HEK293 (cell line): ENCODE measurements around the gene TMEM184B.

Experiments
- EGR2 ChIP-seq: fragments of 450-650 bp; formaldehyde crosslinking; IDR thresholded peaks from 2 replicates; pipeline ENCODE4 v1.5.1; 2016; ENCODE audit warnings: low read depth, missing biosample characterization, missing genetic modification characterization
- GLIS2 ChIP-seq: fragments of 450-650 bp; formaldehyde crosslinking; IDR thresholded peaks from 2 replicates; pipeline ENCODE4 v1.5.1; 2016; ENCODE audit warnings: missing biosample characterization, missing genetic modification characterization
- HIC1 ChIP-seq: fragments of 450-650 bp; formaldehyde crosslinking; IDR thresholded peaks from 2 replicates; pipeline ENCODE4 v1.5.1; 2016; ENCODE audit warnings: missing biosample characterization, missing genetic modification characterization
- KLF1 ChIP-seq: fragments of 450-650 bp; formaldehyde crosslinking; IDR thresholded peaks from 2 replicates; pipeline ENCODE4 v1.5.1; 2016; ENCODE audit warnings: missing biosample characterization, missing genetic modification characterization
- KLF7 ChIP-seq: fragments of 450-650 bp; formaldehyde crosslinking; IDR thresholded peaks from 2 replicates; pipeline ENCODE4 v1.5.1; 2016; ENCODE audit warnings: missing biosample characterization, missing genetic modification characterization, borderline replicate concordance
- KLF9 ChIP-seq: fragments of 450-650 bp; formaldehyde crosslinking; IDR thresholded peaks from 2 replicates; pipeline ENCODE4 v1.5.1; 2016; ENCODE audit warnings: missing biosample characterization, missing genetic modification characterization, low read depth
- MYNN ChIP-seq: fragments of 450-650 bp; formaldehyde crosslinking; IDR thresholded peaks from 2 replicates; pipeline ENCODE4 v1.5.1; 2016; ENCODE audit warnings: missing biosample characterization, missing genetic modification characterization, borderline replicate concordance
- PATZ1 ChIP-seq: fragments of 450-650 bp; formaldehyde crosslinking; IDR thresholded peaks from 2 replicates; pipeline ENCODE4 v1.5.1; 2016; ENCODE audit warnings: missing biosample characterization, missing genetic modification characterization
- SP3 ChIP-seq: fragments of 450-650 bp; formaldehyde crosslinking; IDR thresholded peaks from 2 replicates; pipeline ENCODE4 v1.5.1; 2016; ENCODE audit warnings: missing biosample characterization, missing genetic modification characterization
- SP7 ChIP-seq: fragments of 450-650 bp; formaldehyde crosslinking; IDR thresholded peaks from 2 replicates; pipeline ENCODE4 v1.5.1; 2016; ENCODE audit warnings: missing biosample characterization, missing genetic modification characterization
- TCF7L2 ChIP-seq: IDR thresholded peaks from 2 replicates; pipeline ENCODE4 v1.6.1; 2011; ENCODE audit warnings: low read depth, mild to moderate bottlenecking, inconsistent platforms, low read length, moderate library complexity, borderline replicate concordance
- YY1 ChIP-seq: fragments of 450-650 bp; formaldehyde crosslinking; IDR thresholded peaks from 2 replicates; pipeline ENCODE4 v1.5.1; 2018; ENCODE audit warnings: missing biosample characterization, missing genetic modification characterization
- ZBTB6 ChIP-seq: fragments of 450-650 bp; formaldehyde crosslinking; IDR thresholded peaks from 2 replicates; pipeline ENCODE4 v1.5.1; 2017; ENCODE audit warnings: missing biosample characterization, missing genetic modification characterization
- ZBTB8A ChIP-seq: fragments of 450-650 bp; formaldehyde crosslinking; IDR thresholded peaks from 2 replicates; pipeline ENCODE4 v1.5.1; 2016; ENCODE audit warnings: missing biosample characterization, missing genetic modification characterization
- ZEB2 ChIP-seq: fragments of 450-650 bp; formaldehyde crosslinking; IDR thresholded peaks from 2 replicates; pipeline ENCODE4 v1.5.1; 2016; ENCODE audit warnings: missing biosample characterization, missing genetic modification characterization
- ZNF112 ChIP-seq: fragments of 450-650 bp; formaldehyde crosslinking; IDR thresholded peaks from 2 replicates; pipeline ENCODE4 v1.5.0; 2017; ENCODE audit warnings: missing biosample characterization, missing genetic modification characterization
- ZNF169 ChIP-seq: fragments of 450-650 bp; formaldehyde crosslinking; IDR thresholded peaks from 2 replicates; pipeline ENCODE4 v1.5.1; 2016; ENCODE audit warnings: missing biosample characterization, missing genetic modification characterization
- ZNF26 ChIP-seq: fragments of 450-650 bp; formaldehyde crosslinking; IDR thresholded peaks from 2 replicates; pipeline ENCODE4 v1.5.1; 2016; ENCODE audit warnings: missing biosample characterization, missing genetic modification characterization
- ZNF280C ChIP-seq: fragments of 450-650 bp; formaldehyde crosslinking; IDR thresholded peaks from 2 replicates; pipeline ENCODE4 v1.5.1; 2016; ENCODE audit warnings: missing biosample characterization, missing genetic modification characterization
- ZNF324 ChIP-seq: fragments of 450-650 bp; formaldehyde crosslinking; IDR thresholded peaks from 2 replicates; pipeline ENCODE4 v1.5.1; 2016; ENCODE audit warnings: missing biosample characterization, missing genetic modification characterization
- ZNF341 ChIP-seq: fragments of 450-650 bp; formaldehyde crosslinking; IDR thresholded peaks from 2 replicates; pipeline ENCODE4; 2016; ENCODE audit warnings: low read depth, missing biosample characterization, missing genetic modification characterization
- ZNF398 ChIP-seq: fragments of 450-650 bp; formaldehyde crosslinking; IDR thresholded peaks from 2 replicates; pipeline ENCODE4 v1.5.1; 2017; ENCODE audit warnings: missing biosample characterization, missing genetic modification characterization
- ZNF660 ChIP-seq: fragments of 450-650 bp; IDR thresholded peaks from 2 replicates; pipeline ENCODE4 v1.5.1; 2018; ENCODE audit warnings: missing biosample characterization, mild to moderate bottlenecking, missing genetic modification characterization
- ZNF768 ChIP-seq: fragments of 450-650 bp; formaldehyde crosslinking; IDR thresholded peaks from 2 replicates; pipeline ENCODE4 v1.5.1; 2018; ENCODE audit warnings: missing biosample characterization, mild to moderate bottlenecking, missing genetic modification characterization
- ZSCAN30 ChIP-seq: fragments of 450-650 bp; IDR thresholded peaks from 2 replicates; pipeline ENCODE4 v1.5.1; 2018; ENCODE audit warnings: missing biosample characterization, mild to moderate bottlenecking, missing genetic modification characterization, moderate library complexity
- ZSCAN5A ChIP-seq: fragments of 450-650 bp; formaldehyde crosslinking; IDR thresholded peaks from 2 replicates; pipeline ENCODE4 v1.5.1; 2016; ENCODE audit warnings: missing biosample characterization, missing genetic modification characterization

Gene TMEM184B

GRCh38 chr22:38272373-38273134 lies at the start of gene TMEM184B (continued):
- no peak for TF ChIP-seq ZBTB6
- TF ChIP-seq ZNF341 (tag by site-specific recombination): peak; percentile 91
- TF ChIP-seq PATZ1 (tag by site-specific recombination): peak; percentile 89
- TF ChIP-seq ZNF398 (tag by site-specific recombination): peak; percentile 35; the same call in 1 of the 2 replicates
- TF ChIP-seq ZNF768 (tag by site-specific recombination): no peak
- TF ChIP-seq ZNF324 (tag by site-specific recombination): no peak
- TF ChIP-seq HIC1 (tag by site-specific recombination): peak; percentile 90
- no peak for TF ChIP-seq ZNF112 (tag by site-specific recombination)
- no peak for TF ChIP-seq TCF7L2
- peak; percentile 98 for TF ChIP-seq GLIS2 (tag by site-specific recombination)
- peak; percentile 54 for TF ChIP-seq ZBTB8A (tag by site-specific recombination)
- no peak for TF ChIP-seq YY1 (tag by site-specific recombination)
- TF ChIP-seq ZNF280C (tag by site-specific recombination): no peak
- peak; percentile 18; the same call in 1 of the 2 replicates for TF ChIP-seq ZEB2
- no peak for TF ChIP-seq MYNN
- peak; percentile 81 for TF ChIP-seq KLF9 (tag by site-specific recombination)
- 0 out of 2 replicates have a peak, but pooled peaks have one; percentile 58 for TF ChIP-seq ZNF660
- peak; percentile 36; the same call in 1 of the 2 replicates for TF ChIP-seq KLF1
- peak; percentile 48; the same call in 1 of the 2 replicates for TF ChIP-seq ZSCAN30 (tag by site-specific recombination)
- peak; percentile 47; the same call in 1 of the 2 replicates for TF ChIP-seq SP3
- TF ChIP-seq SP7 (tag by site-specific recombination): peak; percentile 44; the same call in 1 of the 2 replicates
- TF ChIP-seq KLF7: no peak
- no peak for TF ChIP-seq ZNF26 (tag by site-specific recombination)
- peak; percentile 97 for TF ChIP-seq EGR2
- TF ChIP-seq ZNF169 (tag by site-specific recombination): no peak
- TF ChIP-seq ZSCAN5A (tag by site-specific recombination): no peak
